Heart left ventricle (tissue), 16 donors: ENCODE data around the gene SPIRE1. TPM values are rescaled to one million over a fixed set of nuclear protein-coding genes. Genes with fewer than 3 reads are reported as not detected.
"Not testable (repeated sequence)": the region's sequence is repeated elsewhere in the genome, so short reads cannot be mapped to it uniquely, and the experiment has no call there.

Experiments
- ATAC-seq, 4 donors: fragments of 200-7000 bp; cut with Tn5 transposase; one replicate each; pipeline ENCODE4 v1.9.1; 2020 to 2022; ENCODE audit warnings: moderate library complexity in 4 of 4, mild to moderate bottlenecking in 3 of 4, moderate number of reproducible peaks in 1 of 4
- DNase-seq, 5 donors: peaks; one replicate each; pipeline ENCODE4 v3.0.0-alpha.2; 2020
- H3K27ac ChIP-seq, 12 donors: fragments of 200-600 bp; sonication (generic) in 4 of 12; one replicate each; pipeline versions ENCODE4 v1.5.0 to v1.8.0; 2016 to 2022; ENCODE audit warnings: mild to moderate bottlenecking in 2 of 12
- H3K27me3 ChIP-seq, 9 donors: fragments of 200-600 bp; sonication (generic) in 2 of 9; one replicate each; pipeline versions ENCODE4 v1.5.1 to v1.8.0; 2016 to 2022; ENCODE audit warnings: mild to moderate bottlenecking in 3 of 9
- H3K36me3 ChIP-seq, 9 donors: fragments of 200-600 bp; sonication (generic) in 2 of 9; one replicate each; pipeline versions ENCODE4 v1.5.0 to v1.8.0; 2018 to 2022; ENCODE audit warnings: mild to moderate bottlenecking in 2 of 9
- H3K4me1 ChIP-seq, 12 donors: fragments of 200-600 bp; sonication (generic) in 4 of 12; one replicate each; pipeline versions ENCODE4 v1.5.0 to v1.8.0; 2016 to 2022; ENCODE audit warnings: mild to moderate bottlenecking in 3 of 12
- H3K4me3 ChIP-seq, 12 donors: fragments of 200-600 bp; sonication (generic) in 4 of 12; one replicate each; pipeline versions ENCODE4 v1.5.0 to v1.8.0; 2017 to 2022; ENCODE audit warnings: mild to moderate bottlenecking in 9 of 12, moderate library complexity in 4 of 12
- H3K9me3 ChIP-seq, 12 donors: fragments of 200-600 bp; sonication (generic) in 4 of 12; one replicate each; pipeline versions ENCODE4 v1.5.0 to v1.8.0; 2016 to 2022; ENCODE audit warnings: mild to moderate bottlenecking in 1 of 12
- POLR2A ChIP-seq, 2 donors: fragments of 450-650 bp; IDR thresholded peaks; one replicate each; pipeline ENCODE4 v1.6.1; 2017; ENCODE audit warnings: antibody characterized with exemption in 2 of 2, mild to moderate bottlenecking in 2 of 2, moderate library complexity in 2 of 2
- WGBS, 4 donors: extraction: QIAGEN DNeasy Blood & Tissue Kit in 2 of 4; methylation state at CpG; one replicate each; pipeline versions ENCODE4 v1.1.5 to v1.1.7; 2013 to 2018; 5-methylcytosine and 5-hydroxymethylcytosine counted together
- intact Hi-C, 10 donors: fragments of 100-400 bp; cut with DNase I; formaldehyde crosslinking; loops; one replicate each; pipeline versions ENCODE4 v1.11.1 to v1.14.2; 2022
- polyA plus RNA-seq, 2 donors: library from polyadenylated mRNA; stranded (reverse); fragments of 200-250 nt; gene quantifications; one replicate each; pipeline ENCODE4 v1.2.3, GENCODE V29; 2013
- total RNA-seq, 9 donors: library from RNA; depleted of rRNA in 2 of 9; stranded (reverse); fragments of >200 nt in 2 of 9; fragmentation: NEBNext Ultra II Directional in 3 of 9; extraction: Animal tissue kit (Norgen Biotek cat#: 25700) in 3 of 9; gene quantifications; one replicate each; pipeline versions ENCODE4 v1.1.0 to v1.2.4, GENCODE V29; 2016 to 2023
- TF ChIP-seq, protein P1 (sequence below), 12 donors: fragments of 200-600 bp; sonication (generic) in 4 of 12; IDR thresholded peaks; one replicate each; pipeline versions ENCODE4 v1.5.0 to v1.8.0; 2018 to 2022; ENCODE audit warnings: antibody characterized with exemption in 12 of 12, mild to moderate bottlenecking in 5 of 12
- donor health status: ischemic (EF 13 %, LVEDD 7.1; RV severe dilation, severe dysfunction).
- donor health status: healthy with polysubstance abuse.
- donor health status: DM: no; HTN: yes; CAD: no.
- donor health status: DM: no; HTN: no; CAD: no.
- donor health status: ischemic (EF 25% LVEDD 6.9; RV normal size, moderate dysfunction).
- donor health status: ischemic (EF 25% LVEDD 5.7; RV mildly dilated, moderate dysfunction).
- donor health status: healthy.
- donor health status: DM: yes; HTN: yes; CAD: no.
- donor health status: ischemic (EF 35%, LVEDD 5.7; RV mildly dilated, moderate dysfunction).
- donor health status: nonischemic (EF 11% LVEDD 7.7; RV severe dilation, severe dysfunction).
- donor health status: DM: yes; HTN: yes; CAD: no.
- donor health status: PGD.
- donor health status: ischemic (EF 29% LVEDD 5.4; RV normal size, mild dysfunction).
- donor health status: nonischemic (EF 23%, LVEDD 6.1; RV moderate dilation, normal function).

SPIRE1 gene
- total and polyA plus RNA-seq, 11 donors, result 8.3 to 67.6 (median 47.8) TPM

GRCh38 chr18:12564378-12564777 lies 93.5 kb downstream of the SPIRE1 start:
- no peak overlapping the region for H3K27ac ChIP-seq
- peaks cover 0 to 38% (median 4%) of the 10 kb centered on the region in 12 donors for H3K9me3 ChIP-seq
- no peak overlapping the region for H3K4me3 ChIP-seq
- H3K27me3 ChIP-seq, result no peaks in the 10 kb centered on the region
- 87 to 93% (median 90%) methylated on average over 2 of the region's 2 CpGs for WGBS, 4 donors
- intact Hi-C loops, result no loop called here
- no peak for TF ChIP-seq POLR2A (IDR thresholded peaks at IDR 0.05)
- TF ChIP-seq, protein P1, sequence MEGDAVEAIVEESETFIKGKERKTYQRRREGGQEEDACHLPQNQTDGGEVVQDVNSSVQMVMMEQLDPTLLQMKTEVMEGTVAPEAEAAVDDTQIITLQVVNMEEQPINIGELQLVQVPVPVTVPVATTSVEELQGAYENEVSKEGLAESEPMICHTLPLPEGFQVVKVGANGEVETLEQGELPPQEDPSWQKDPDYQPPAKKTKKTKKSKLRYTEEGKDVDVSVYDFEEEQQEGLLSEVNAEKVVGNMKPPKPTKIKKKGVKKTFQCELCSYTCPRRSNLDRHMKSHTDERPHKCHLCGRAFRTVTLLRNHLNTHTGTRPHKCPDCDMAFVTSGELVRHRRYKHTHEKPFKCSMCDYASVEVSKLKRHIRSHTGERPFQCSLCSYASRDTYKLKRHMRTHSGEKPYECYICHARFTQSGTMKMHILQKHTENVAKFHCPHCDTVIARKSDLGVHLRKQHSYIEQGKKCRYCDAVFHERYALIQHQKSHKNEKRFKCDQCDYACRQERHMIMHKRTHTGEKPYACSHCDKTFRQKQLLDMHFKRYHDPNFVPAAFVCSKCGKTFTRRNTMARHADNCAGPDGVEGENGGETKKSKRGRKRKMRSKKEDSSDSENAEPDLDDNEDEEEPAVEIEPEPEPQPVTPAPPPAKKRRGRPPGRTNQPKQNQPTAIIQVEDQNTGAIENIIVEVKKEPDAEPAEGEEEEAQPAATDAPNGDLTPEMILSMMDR (IDR thresholded peaks at IDR 0.05), result no peak
- no peaks in the 10 kb centered on the region for H3K36me3 ChIP-seq
- H3K4me1 ChIP-seq, result no peaks in the 10 kb centered on the region
- ATAC-seq, result no peak
- DNase-seq, result no peak

GRCh38 chr18:12560600-12560999 lies 97.3 kb downstream of the SPIRE1 start:
- 73 to 87% (median 80%) methylated on average over 6 of the region's 6 CpGs for WGBS, 4 donors
- H3K27me3 ChIP-seq, H3K36me3 ChIP-seq, ATAC-seq, H3K4me3 ChIP-seq, H3K4me1 ChIP-seq, H3K27ac ChIP-seq, intact Hi-C loops, DNase-seq: not testable (repeated sequence)
- peaks cover 0 to 50% (median 5%) of the 10 kb centered on the region in 12 donors for H3K9me3 ChIP-seq

DNA sequence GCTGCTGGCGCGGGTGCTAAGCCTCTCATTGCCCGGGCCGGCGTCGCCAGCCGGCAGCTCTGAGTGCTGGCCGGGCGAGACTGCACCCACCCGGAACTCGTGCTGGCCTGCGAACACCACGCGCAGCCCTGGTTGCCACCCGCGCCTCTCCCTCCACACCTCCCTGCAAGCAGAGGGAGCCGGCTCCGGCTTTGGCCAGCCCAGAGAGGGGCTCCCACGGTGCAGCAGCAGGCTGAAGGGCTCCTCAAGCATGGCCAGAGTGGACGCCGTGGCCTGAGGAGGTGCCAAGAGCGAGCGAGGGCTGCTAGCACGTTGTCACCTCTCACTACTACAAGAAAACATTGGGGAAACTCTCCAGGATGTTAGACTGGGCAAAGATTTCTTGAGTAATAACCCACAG lies 98.6 kb downstream of the SPIRE1 start:
- peaks cover 0 to 53% (median 3%) of the 10 kb centered on the region in 12 donors for H3K9me3 ChIP-seq
- no peak overlapping the region for H3K4me3 ChIP-seq
- DNase-seq, result no peak
- no peak for TF ChIP-seq POLR2A (IDR thresholded peaks at IDR 0.05)
- TF ChIP-seq, protein P1 (IDR thresholded peaks at IDR 0.05), result no peak
- intact Hi-C loops, result loop anchor here in 1 of 10 donors (10.0 kb wide), 1 partner anchor 85 kb away; no protein-coding TSS in a partner anchor
- H3K36me3 ChIP-seq, result peaks cover 0 to 8% (median 0%) of the 10 kb centered on the region in 9 donors
- no peaks in the 10 kb centered on the region for H3K27me3 ChIP-seq
- 95 to 99% (median 98%) methylated on average over 21 to 24 of the region's 24 CpGs for WGBS, 4 donors
- no peak for ATAC-seq
- H3K4me1 ChIP-seq, result no peaks in the 10 kb centered on the region
- H3K27ac ChIP-seq, result no peak overlapping the region

DNA sequence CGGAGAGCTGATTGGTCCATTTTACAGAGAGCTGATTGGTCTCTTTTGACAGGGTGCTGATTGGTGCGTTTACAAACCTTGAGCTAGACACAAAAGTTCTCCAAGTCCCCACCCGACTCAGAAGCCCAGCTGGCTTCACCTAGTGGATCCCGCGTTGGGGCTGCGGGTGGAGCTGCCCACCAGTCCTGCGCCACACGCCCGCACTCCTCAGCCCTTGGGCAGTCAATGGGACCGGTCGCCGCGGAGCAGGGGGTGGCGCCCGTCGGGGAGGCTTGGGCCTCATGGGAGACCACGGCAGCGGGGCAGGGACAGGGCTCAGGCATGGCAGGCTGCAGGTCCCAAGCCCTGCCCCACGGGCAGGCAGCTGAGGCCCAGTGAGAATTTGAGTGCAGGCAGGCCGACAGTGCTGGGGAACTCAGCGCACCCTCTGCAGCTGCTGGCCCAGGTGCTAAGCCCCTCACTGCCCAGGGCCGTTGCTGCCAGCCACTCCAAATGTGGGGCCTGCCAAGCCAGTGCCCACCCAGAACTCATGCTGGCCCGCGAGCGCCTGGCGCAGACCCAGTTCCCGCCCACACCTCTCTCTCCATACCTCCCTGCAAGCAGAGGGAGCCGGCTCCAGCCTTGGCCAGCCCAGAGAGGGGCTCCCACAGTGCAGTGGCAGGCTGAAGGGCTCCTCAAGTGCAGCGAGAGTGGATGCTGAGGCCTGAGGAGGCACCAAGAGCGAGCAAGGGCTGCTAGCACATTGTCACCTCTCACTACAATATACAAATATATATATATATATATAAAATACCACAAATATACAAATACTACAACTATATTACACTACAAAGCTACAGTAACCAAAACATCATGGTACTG lies 100.7 kb downstream of the SPIRE1 start:
- WGBS, 4 donors, result 96 to 99% (median 98%) methylated on average over 21 to 30 of the region's 30 CpGs
- H3K36me3 ChIP-seq, result peaks cover 0 to 8% (median 0%) of the 10 kb centered on the region in 9 donors
- intact Hi-C loops, result loop anchor here in 1 of 10 donors (10.0 kb wide), 1 partner anchor 88 kb away; no protein-coding TSS in a partner anchor
- no peak overlapping the region for H3K4me3 ChIP-seq
- DNase-seq, result no peak
- TF ChIP-seq, protein P1 (IDR thresholded peaks at IDR 0.05), result no peak
- TF ChIP-seq POLR2A (IDR thresholded peaks at IDR 0.05), result no peak
- peaks cover 0 to 11% (median under 1%) of the 10 kb centered on the region in 12 donors for H3K4me1 ChIP-seq
- H3K27ac ChIP-seq, result no peak overlapping the region
- H3K9me3 ChIP-seq, result peaks cover 0 to 50% (median 3%) of the 10 kb centered on the region in 12 donors
- no peaks in the 10 kb centered on the region for H3K27me3 ChIP-seq
- no peak for ATAC-seq
